Measurements from ENCODE around the gene NYNRIN. TPM values are rescaled to one million over a fixed set of nuclear protein-coding genes. Genes with fewer than 3 reads are reported as not detected.

Gene NYNRIN
- total and polyA plus RNA-seq, 2 of the 8 experiments (the other 6 are each of a cell fraction or from before 2014, with no cell fraction given) = 15.2 to 18.3 TPM

GRCh38 chr14:24367514-24368211 lies 31.1 kb upstream of the NYNRIN start, which contains the start of gene NFATC4:
TSS of gene NFATC4 (plus strand) at chr14:24368184. CDS start at chr14:24368341, 157 bp downstream.
- H3K14ac ChIP-seq (ENCODE audit: insufficient read length) = no peak within 1 kb of the TSS
- H3K27me3 ChIP-seq (replicated peaks in 1 of 4; ENCODE audit: control insufficient read depth in 3 of 4, extremely low read depth in 1 of 4, insufficient read depth in 3 of 4, low read length in 3 of 4) = no peaks in the 10 kb centered on the region; a peak in 1 of 7 replicates
- 4% methylated on average over 15 of the region's 21 CpGs; no CpG with 5 or more reads in 1 of the 2 experiments for WGBS, 2 experiments (ENCODE audit: extremely low coverage in 1 of 2, insufficient coverage in 1 of 2, insufficient read length in 1 of 2, insufficient replicate concordance in 2 of 2, low coverage in 1 of 2, low lambda C conversion rate in 2 of 2, missing lambda C conversion rate in 1 of 2)
- no peak within 1 kb of the TSS for H3K23ac ChIP-seq (ENCODE audit: insufficient read length)
- no peaks in the 10 kb centered on the region for H3K79me2 ChIP-seq (ENCODE audit: control insufficient read depth in 1 of 2, insufficient read depth in 2 of 2, low read length in 2 of 2)
- H4K91ac ChIP-seq (replicated peaks; ENCODE audit: insufficient read length, low read length) = peak within 1 kb of the TSS; percentile 88
- peak within 1 kb of the TSS in 3 of 4 experiments; percentile 45 to 54 (median 48); a peak in 6 of 7 replicates for H3K9ac ChIP-seq (replicated peaks in 1 of 4; ENCODE audit: extremely low read depth in 1 of 4, low read depth in 3 of 4, low read length in 3 of 4)
- H3K4me3 ChIP-seq (ENCODE audit: extremely low read depth in 1 of 4, insufficient read depth in 2 of 4, low read depth in 3 of 4, low read length in 4 of 4) = peak within 1 kb of the TSS; percentile 73 to 100 (median 82)
- H2BK12ac ChIP-seq (ENCODE audit: low read depth, low read length) = peak within 1 kb of the TSS; percentile 68; the same call in 1 of the 2 replicates
- peak within 1 kb of the TSS; percentile 76 to 82 for H3K4me2 ChIP-seq (ENCODE audit: insufficient read depth in 1 of 2, low read depth in 2 of 2, low read length in 2 of 2)
- H2AK5ac ChIP-seq (ENCODE audit: low read depth, low read length) = no peak within 1 kb of the TSS
- H3K23me2 ChIP-seq (ENCODE audit: low read depth, low read length) = peaks cover 16% of the 10 kb centered on the region
- peaks cover 0 to 3% (median 0%) of the 10 kb centered on the region in 4 experiments; a peak in 1 of 8 replicates for H3K36me3 ChIP-seq (ENCODE audit: control insufficient read depth in 2 of 4, insufficient read depth in 4 of 4, low read length in 3 of 4)
- POLR2A ChIA-PET (ENCODE audit: partially characterized antibody) = interaction anchor here (1.4 to 4.2 kb wide), 4 partner anchors 12 to 64 kb away, joined by 3 to 24 read pairs (median 8); partner anchors contain the start of genes CBLN3 and KHNYN
- peak within 1 kb of the TSS; percentile 85 for H3K56ac ChIP-seq (replicated peaks; ENCODE audit: insufficient read length, low read depth, low read length)
- H2BK5ac ChIP-seq (ENCODE audit: low read depth, low read length) = peak within 1 kb of the TSS; percentile 93; the same call in 1 of the 2 replicates
- peak within 1 kb of the TSS; percentile 73 for H2BK120ac ChIP-seq (replicated peaks; ENCODE audit: low read depth, low read length)
- peak within 1 kb of the TSS; percentile 57 for H4K8ac ChIP-seq (ENCODE audit: extremely low read depth, insufficient read depth, low read length)
- H3K79me1 ChIP-seq (ENCODE audit: low read depth, low read length) = no peaks in the 10 kb centered on the region; the same call in 1 of the 2 replicates
- H3K4ac ChIP-seq (replicated peaks; ENCODE audit: insufficient read length, low read depth, low read length) = peak within 1 kb of the TSS; percentile 74
- DNase-seq (ENCODE audit: low read depth in 1 of 2, low spot score in 2 of 2) (peak in 1 of 2 experiments; percentile 88), FAIRE-seq (no peak)
- H2BK15ac ChIP-seq (ENCODE audit: low read length) = 0 out of 2 replicates have a peak within 1 kb of the TSS, but pooled peaks have one; percentile 40
- CTCF ChIA-PET (ENCODE audit: partially characterized antibody) = interaction anchor here (0.7 to 16.4 kb wide), 8 partner anchors 10 to 60 kb away, joined by 3 to 207 read pairs (median 5); partner anchors contain the start of genes ADCY4, CBLN3, KHNYN and RIPK3
- peak within 1 kb of the TSS; percentile 53 for H3K27ac ChIP-seq (ENCODE audit: low read depth, low read length)
- peaks cover 0 to 10% (median 7%) of the 10 kb centered on the region in 4 experiments; a peak in 6 of 7 replicates for H3K4me1 ChIP-seq (replicated peaks in 1 of 4; ENCODE audit: control insufficient read depth in 3 of 4, insufficient read depth in 4 of 4, low read length in 3 of 4)
- H3K18ac ChIP-seq (ENCODE audit: extremely low read depth, low read length) = peak within 1 kb of the TSS; percentile 93
- peak within 1 kb of the TSS; percentile 80; the same call in 1 of the 2 replicates for H2BK20ac ChIP-seq (ENCODE audit: low read length)
- peak within 1 kb of the TSS; percentile 42; the same call in 1 of the 2 replicates for H2AFZ ChIP-seq (ENCODE audit: low read length)
- H3K9me3 ChIP-seq (ENCODE audit: insufficient read depth in 2 of 2, low read depth in 1 of 2, low read length in 1 of 2) = no peaks in the 10 kb centered on the region
- H4K20me1 ChIP-seq (replicated peaks in 1 of 2; ENCODE audit: control insufficient read depth in 1 of 2, insufficient read depth in 2 of 2, low read length in 2 of 2) = no peaks in the 10 kb centered on the region
- peak within 1 kb of the TSS; percentile 89 for H4K5ac ChIP-seq (ENCODE audit: insufficient read length, low read depth, low read length)
- TF ChIP-seq RBBP5 (IDR thresholded peaks at IDR 0.05; ENCODE audit: borderline replicate concordance, low read depth, low read length) = 0 out of 2 replicates have a peak, but pooled peaks have one; percentile 9
- no peak for TF ChIP-seq CBX5 (IDR thresholded peaks at IDR 0.05; ENCODE audit: low read depth, low read length)
- TF ChIP-seq TCF12 (IDR thresholded peaks at IDR 0.05; ENCODE audit: low read depth, low read length) = no peak
- no peak for TF ChIP-seq BRCA1 (IDR thresholded peaks at IDR 0.05; ENCODE audit: low read depth, low read length)
- no peak for TF ChIP-seq BACH1 (IDR thresholded peaks at IDR 0.05; ENCODE audit: low read length)
- TF ChIP-seq BCL11A (IDR thresholded peaks at IDR 0.05; ENCODE audit: low read depth in 2 of 2, low read length in 2 of 2) = no peak
- TF ChIP-seq TAF7 (optimal IDR thresholded peaks at IDR 0.05; ENCODE audit: borderline replicate concordance, low read depth, low read length) = no peak
- TF ChIP-seq SP2 (IDR thresholded peaks at IDR 0.05; ENCODE audit: low read length) = peak; percentile 42; the same call in 1 of the 2 replicates
- peak; percentile 88 for TF ChIP-seq SP1 (IDR thresholded peaks at IDR 0.05; ENCODE audit: low read depth, low read length)
- no peak for TF ChIP-seq CHD1 (IDR thresholded peaks at IDR 0.05; ENCODE audit: low read depth, low read length)
- no peak for TF ChIP-seq FOSL1 (IDR thresholded peaks at IDR 0.05; ENCODE audit: insufficient read depth, low read depth, low read length)

Measured in H1 (cell line).